ENCODE results near the gene RERE. TPM values are rescaled to one million over a fixed set of nuclear protein-coding genes. Genes with fewer than 3 reads are reported as not detected.

Gene RERE
- total RNA-seq, 1 donor from 2014 or later: 80.3 TPM

DNA sequence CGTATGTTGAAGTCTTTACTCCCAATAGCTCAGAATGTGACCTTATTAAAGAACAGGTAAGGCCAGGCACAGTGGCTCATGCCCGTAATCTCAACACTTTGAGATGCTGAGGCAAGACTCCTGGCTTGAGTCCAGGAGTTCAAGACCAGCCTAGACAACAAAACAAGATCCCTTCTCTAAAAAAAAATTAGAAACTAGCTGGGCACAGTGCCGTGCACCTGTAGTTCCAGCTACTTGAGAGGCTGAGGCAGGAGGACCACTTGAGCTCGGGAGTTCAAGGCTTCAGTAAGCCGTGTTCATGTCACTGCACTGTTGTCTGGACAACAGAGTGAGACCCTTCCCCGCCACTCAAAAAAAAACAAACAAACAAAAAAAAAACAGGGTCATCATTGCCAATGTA, 171.3 kb downstream of the RERE start:
- H3K27ac ChIP-seq: no peak overlapping the region
- H3K9me3 ChIP-seq: no peaks in the 10 kb centered on the region
- H3K4me1 ChIP-seq: peaks cover 2% of the 10 kb centered on the region
- TF ChIP-seq POLR2AphosphoS5 (IDR thresholded peaks at IDR 0.05; ENCODE audit: insufficient read depth in 1 of 2, low read depth in 1 of 2) (no peak), POLR2A (IDR thresholded peaks at IDR 0.05) (no peak)
- TF ChIP-seq, protein P1, sequence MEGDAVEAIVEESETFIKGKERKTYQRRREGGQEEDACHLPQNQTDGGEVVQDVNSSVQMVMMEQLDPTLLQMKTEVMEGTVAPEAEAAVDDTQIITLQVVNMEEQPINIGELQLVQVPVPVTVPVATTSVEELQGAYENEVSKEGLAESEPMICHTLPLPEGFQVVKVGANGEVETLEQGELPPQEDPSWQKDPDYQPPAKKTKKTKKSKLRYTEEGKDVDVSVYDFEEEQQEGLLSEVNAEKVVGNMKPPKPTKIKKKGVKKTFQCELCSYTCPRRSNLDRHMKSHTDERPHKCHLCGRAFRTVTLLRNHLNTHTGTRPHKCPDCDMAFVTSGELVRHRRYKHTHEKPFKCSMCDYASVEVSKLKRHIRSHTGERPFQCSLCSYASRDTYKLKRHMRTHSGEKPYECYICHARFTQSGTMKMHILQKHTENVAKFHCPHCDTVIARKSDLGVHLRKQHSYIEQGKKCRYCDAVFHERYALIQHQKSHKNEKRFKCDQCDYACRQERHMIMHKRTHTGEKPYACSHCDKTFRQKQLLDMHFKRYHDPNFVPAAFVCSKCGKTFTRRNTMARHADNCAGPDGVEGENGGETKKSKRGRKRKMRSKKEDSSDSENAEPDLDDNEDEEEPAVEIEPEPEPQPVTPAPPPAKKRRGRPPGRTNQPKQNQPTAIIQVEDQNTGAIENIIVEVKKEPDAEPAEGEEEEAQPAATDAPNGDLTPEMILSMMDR (IDR thresholded peaks at IDR 0.05): no peak
- H3K36me3 ChIP-seq: no peaks in the 10 kb centered on the region
- no peak for DNase-seq (ENCODE audit: extremely low spot score in 2 of 2)
- H3K4me3 ChIP-seq: no peak overlapping the region
- intact Hi-C loops (cut with DNase I): no loop called here
- no peaks in the 10 kb centered on the region for H3K27me3 ChIP-seq

DNA sequence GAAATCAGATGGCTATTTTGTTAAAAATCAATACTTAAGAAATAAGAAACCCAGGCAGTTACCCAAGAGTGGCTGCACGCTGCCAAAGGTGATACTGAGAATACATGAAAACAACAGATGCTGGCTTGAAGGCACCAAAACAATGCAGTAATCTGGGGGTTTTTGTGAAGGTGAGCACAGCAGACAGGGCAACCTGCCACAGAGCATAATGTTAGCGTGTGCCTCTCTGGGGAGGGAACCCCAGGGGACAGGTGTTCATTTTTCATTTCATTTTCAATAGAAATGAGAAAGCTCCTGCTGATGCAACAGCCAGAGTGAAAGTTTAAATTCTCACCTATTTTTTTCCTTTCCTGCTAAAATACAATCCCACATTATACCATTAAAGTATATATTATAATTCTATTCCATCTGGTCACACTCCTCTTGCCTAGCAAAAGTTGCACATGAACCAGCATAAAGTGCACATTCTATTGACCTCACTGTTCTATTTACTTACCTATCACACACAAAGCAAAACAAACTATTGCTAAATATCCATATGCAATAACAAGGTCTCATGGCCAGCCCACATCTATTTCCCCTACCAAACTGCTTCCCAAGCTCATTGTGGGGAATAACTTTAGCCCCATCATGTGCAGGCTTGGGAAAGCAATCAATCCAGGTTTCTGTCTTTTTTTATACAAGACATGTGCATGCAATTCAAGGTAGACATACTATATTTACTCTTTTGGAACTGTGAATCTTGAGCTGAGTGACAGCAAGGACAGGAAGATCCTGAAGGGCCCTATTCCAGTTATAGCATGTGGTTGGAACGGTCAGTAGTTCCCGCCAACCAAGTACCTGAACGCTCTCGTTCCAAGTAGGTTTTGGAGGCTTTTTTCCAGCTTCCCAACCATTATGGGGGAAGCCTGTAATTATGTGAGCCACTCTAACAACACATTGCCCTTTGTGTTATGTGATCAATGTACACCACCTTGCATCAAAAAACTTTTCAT, 173.6 kb downstream of the RERE start:
- H3K36me3 ChIP-seq: no peaks in the 10 kb centered on the region
- H3K27ac ChIP-seq: no peak overlapping the region
- no peak overlapping the region for H3K4me3 ChIP-seq
- H3K27me3 ChIP-seq: no peaks in the 10 kb centered on the region
- H3K4me1 ChIP-seq: peaks cover 6% of the 10 kb centered on the region
- H3K9me3 ChIP-seq: no peaks in the 10 kb centered on the region
- DNase-seq (ENCODE audit: extremely low spot score in 2 of 2): no peak
- intact Hi-C loops (cut with DNase I): no loop called here
- TF ChIP-seq POLR2A (IDR thresholded peaks at IDR 0.05) (no peak), POLR2AphosphoS5 (IDR thresholded peaks at IDR 0.05; ENCODE audit: insufficient read depth in 1 of 2, low read depth in 1 of 2) (no peak)
- TF ChIP-seq, protein P1 (IDR thresholded peaks at IDR 0.05): no peak

DNA sequence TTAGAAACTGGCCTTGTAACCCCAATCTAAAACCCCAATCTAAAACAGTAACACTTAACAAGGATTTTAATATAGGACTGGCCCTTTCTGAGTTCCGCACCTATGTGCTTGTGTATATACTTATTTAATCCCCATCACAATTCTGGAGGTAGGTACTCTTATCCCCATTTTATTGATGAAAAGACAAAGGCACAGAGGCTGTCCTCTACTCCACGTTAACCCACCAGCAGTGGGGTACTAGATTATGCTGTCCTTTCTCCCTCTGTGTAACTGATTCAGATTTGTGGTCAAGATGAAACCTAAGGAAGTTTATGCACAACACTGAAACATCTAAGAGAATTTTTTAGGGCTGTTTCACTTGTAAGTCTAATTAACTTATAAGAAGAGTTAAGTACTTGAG, 175.3 kb downstream of the RERE start:
- Histone ChIP-seq H3K4me1 (peaks cover 6% of the 10 kb centered on the region), H3K9me3 (no peaks in the 10 kb centered on the region), H3K27ac (no peak overlapping the region), H3K4me3 (no peak overlapping the region), H3K36me3 (no peaks in the 10 kb centered on the region), H3K27me3 (no peaks in the 10 kb centered on the region)
- intact Hi-C loops (cut with DNase I): no loop called here
- no peak for DNase-seq (ENCODE audit: extremely low spot score in 2 of 2)
- TF ChIP-seq POLR2AphosphoS5 (IDR thresholded peaks at IDR 0.05; ENCODE audit: insufficient read depth in 1 of 2, low read depth in 1 of 2): no peak
- no peak for TF ChIP-seq POLR2A (IDR thresholded peaks at IDR 0.05)
- TF ChIP-seq, protein P1 (IDR thresholded peaks at IDR 0.05): no peak

GRCh38 chr1:8641377-8641997, 176.0 kb downstream of the RERE start:
- Histone ChIP-seq H3K9me3 (no peaks in the 10 kb centered on the region), H3K4me1 (peaks cover 6% of the 10 kb centered on the region), H3K36me3 (no peaks in the 10 kb centered on the region), H3K4me3 (no peak overlapping the region), H3K27me3 (no peaks in the 10 kb centered on the region), H3K27ac (no peak overlapping the region)
- no peak for TF ChIP-seq POLR2A (IDR thresholded peaks at IDR 0.05)
- TF ChIP-seq, protein P1 (IDR thresholded peaks at IDR 0.05): no peak
- no peak for TF ChIP-seq POLR2AphosphoS5 (IDR thresholded peaks at IDR 0.05; ENCODE audit: insufficient read depth in 1 of 2, low read depth in 1 of 2)
- no peak for DNase-seq (ENCODE audit: extremely low spot score in 2 of 2)
- intact Hi-C loops (cut with DNase I): no loop called here
